ENCODE results near the gene TOX2. TPM values are rescaled to one million over a fixed set of nuclear protein-coding genes. Genes with fewer than 3 reads are reported as not detected.

Gene TOX2
- polyA plus RNA-seq, 3 donors: 0.39 to 0.56 (median 0.47) TPM

DNA sequence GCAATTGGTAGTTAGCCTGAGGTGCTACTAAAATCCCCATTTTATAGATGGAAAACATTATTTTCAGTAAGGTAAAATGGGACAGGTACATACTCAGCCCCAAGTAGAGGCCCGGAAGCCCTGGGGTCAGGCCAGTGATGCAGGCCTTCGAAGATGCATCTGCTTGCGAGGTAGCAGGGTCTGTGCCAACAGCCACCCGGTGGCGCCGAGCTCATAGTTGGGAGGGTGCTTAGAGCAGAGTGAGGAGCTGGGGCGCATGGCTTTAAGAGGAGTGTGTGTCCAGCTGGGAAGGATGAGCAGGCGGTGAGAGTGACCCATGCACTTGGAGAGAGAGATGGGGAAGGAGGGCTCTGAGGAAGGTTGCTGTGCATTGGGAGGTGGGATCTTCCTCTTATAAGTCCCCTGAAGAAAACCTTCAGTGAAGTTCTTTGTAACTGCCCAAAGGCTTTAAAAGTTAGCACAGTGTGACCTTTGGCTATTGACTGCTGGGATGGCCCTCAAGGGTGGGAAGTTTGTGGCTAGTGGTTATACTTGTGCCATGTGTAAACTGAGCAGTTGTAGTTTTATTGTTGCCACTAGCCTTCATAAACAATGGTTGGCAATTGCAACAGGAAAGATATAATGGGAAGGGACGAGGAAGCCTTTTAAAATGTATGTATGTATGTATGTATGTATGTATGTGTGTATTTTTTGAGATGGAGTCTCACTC is 71.1 kb downstream of the TOX2 start:
- Histone ChIP-seq H3K4me1 (ENCODE audit: control insufficient read depth in 1 of 2, insufficient read depth in 2 of 2, low read length in 2 of 2) (peaks cover 13 to 15% of the 10 kb centered on the region in 2 donors), H3K9ac (ENCODE audit: insufficient read depth, low read length, poor library complexity, severe bottlenecking) (no peak overlapping the region), H3K9me3 (replicated peaks in 1 of 2; ENCODE audit: control insufficient read depth in 1 of 2, insufficient read depth in 1 of 2, low read length in 2 of 2) (peaks cover 0 to 4% of the 10 kb centered on the region in 2 donors), H3K27me3 (ENCODE audit: control insufficient read depth in 2 of 2, insufficient read depth in 2 of 2, low read length in 2 of 2) (no peaks in the 10 kb centered on the region), H2AFZ (ENCODE audit: insufficient read depth, low read depth, low read length, poor library complexity, severe bottlenecking) (no peak overlapping the region), H3K4me2 (replicated peaks; ENCODE audit: extremely low read depth, low read length, poor library complexity, severe bottlenecking) (no peak overlapping the region), H4K20me1 (ENCODE audit: insufficient read depth, low read length) (no peaks in the 10 kb centered on the region), H3K27ac (ENCODE audit: low read depth in 1 of 2, low read length in 2 of 2) (no peak overlapping the region), H3K36me3 (replicated peaks in 1 of 2; ENCODE audit: control insufficient read depth in 1 of 2, insufficient read depth in 2 of 2, low read length in 2 of 2) (no peaks in the 10 kb centered on the region), H3K79me2 (ENCODE audit: insufficient read depth, low read length) (no peaks in the 10 kb centered on the region), H3K4me3 (replicated peaks in 1 of 3; ENCODE audit: low read depth in 2 of 3, low read length in 3 of 3) (no peak overlapping the region)
- Mint-ChIP-seq H3K27ac (no peak overlapping the region), H3K27me3 (ENCODE audit: low read depth in 3 of 3) (peaks cover 6 to 13% (median 12%) of the 10 kb centered on the region in 3 donors), H3K9me3 (peaks cover 0 to 8% (median 6%) of the 10 kb centered on the region in 7 donors), H3K4me1 (peaks cover 14% of the 10 kb centered on the region), H3K4me3 (no peak overlapping the region), H3K36me3 (no peaks in the 10 kb centered on the region)
- 89% methylated on average over 8 of the region's 9 CpGs for WGBS (ENCODE audit: insufficient coverage)
- no peak for DNase-seq
- intact Hi-C loops (cut with micrococcal nuclease): no loop called here
- TF ChIP-seq, protein P1, sequence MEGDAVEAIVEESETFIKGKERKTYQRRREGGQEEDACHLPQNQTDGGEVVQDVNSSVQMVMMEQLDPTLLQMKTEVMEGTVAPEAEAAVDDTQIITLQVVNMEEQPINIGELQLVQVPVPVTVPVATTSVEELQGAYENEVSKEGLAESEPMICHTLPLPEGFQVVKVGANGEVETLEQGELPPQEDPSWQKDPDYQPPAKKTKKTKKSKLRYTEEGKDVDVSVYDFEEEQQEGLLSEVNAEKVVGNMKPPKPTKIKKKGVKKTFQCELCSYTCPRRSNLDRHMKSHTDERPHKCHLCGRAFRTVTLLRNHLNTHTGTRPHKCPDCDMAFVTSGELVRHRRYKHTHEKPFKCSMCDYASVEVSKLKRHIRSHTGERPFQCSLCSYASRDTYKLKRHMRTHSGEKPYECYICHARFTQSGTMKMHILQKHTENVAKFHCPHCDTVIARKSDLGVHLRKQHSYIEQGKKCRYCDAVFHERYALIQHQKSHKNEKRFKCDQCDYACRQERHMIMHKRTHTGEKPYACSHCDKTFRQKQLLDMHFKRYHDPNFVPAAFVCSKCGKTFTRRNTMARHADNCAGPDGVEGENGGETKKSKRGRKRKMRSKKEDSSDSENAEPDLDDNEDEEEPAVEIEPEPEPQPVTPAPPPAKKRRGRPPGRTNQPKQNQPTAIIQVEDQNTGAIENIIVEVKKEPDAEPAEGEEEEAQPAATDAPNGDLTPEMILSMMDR (IDR thresholded peaks at IDR 0.05): no peak

DNA sequence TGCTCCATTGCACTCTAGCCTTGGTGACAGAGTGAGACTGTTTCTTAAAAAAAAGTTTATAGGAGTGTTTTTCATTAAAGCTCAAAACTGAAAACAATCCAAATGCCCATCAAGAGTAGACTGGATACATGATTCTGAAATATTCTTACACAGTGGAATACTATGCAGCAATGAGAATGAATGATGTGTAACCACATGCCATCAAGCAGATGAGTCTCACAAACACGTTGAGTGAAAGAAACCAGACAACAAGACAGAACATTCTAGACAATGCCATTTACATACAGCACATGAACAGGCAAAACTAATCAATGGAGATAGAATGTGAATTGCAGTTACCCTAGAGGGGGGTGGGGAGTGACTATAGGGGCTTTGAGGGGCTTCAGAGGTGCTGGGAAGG is 72.4 kb downstream of the TOX2 start:
- Mint-ChIP-seq H3K4me1 (peaks cover 3% of the 10 kb centered on the region), H3K9me3 (peaks cover 0 to 8% (median 6%) of the 10 kb centered on the region in 7 donors), H3K36me3 (no peaks in the 10 kb centered on the region), H3K4me3 (no peak overlapping the region), H3K27ac (no peak overlapping the region), H3K27me3 (ENCODE audit: low read depth in 3 of 3) (peaks cover 8 to 13% (median 12%) of the 10 kb centered on the region in 3 donors)
- no peaks in the 10 kb centered on the region for H3K27me3 ChIP-seq (ENCODE audit: control insufficient read depth in 2 of 2, insufficient read depth in 2 of 2, low read length in 2 of 2)
- no peaks in the 10 kb centered on the region for H3K36me3 ChIP-seq (replicated peaks in 1 of 2; ENCODE audit: control insufficient read depth in 1 of 2, insufficient read depth in 2 of 2, low read length in 2 of 2)
- H3K4me2 ChIP-seq (replicated peaks; ENCODE audit: extremely low read depth, low read length, poor library complexity, severe bottlenecking): no peak overlapping the region
- no peak overlapping the region for H2AFZ ChIP-seq (ENCODE audit: insufficient read depth, low read depth, low read length, poor library complexity, severe bottlenecking)
- intact Hi-C loops (cut with micrococcal nuclease): no loop called here
- no peaks in the 10 kb centered on the region for H4K20me1 ChIP-seq (ENCODE audit: insufficient read depth, low read length)
- TF ChIP-seq, protein P1 (IDR thresholded peaks at IDR 0.05): no peak
- WGBS (ENCODE audit: insufficient coverage): no CpG with 5 or more reads among the region's 1 CpG
- no peak for DNase-seq
- peaks cover 2% of the 10 kb centered on the region in 2 donors for H3K4me1 ChIP-seq (ENCODE audit: control insufficient read depth in 1 of 2, insufficient read depth in 2 of 2, low read length in 2 of 2)
- no peak overlapping the region for H3K9ac ChIP-seq (ENCODE audit: insufficient read depth, low read length, poor library complexity, severe bottlenecking)
- H3K79me2 ChIP-seq (ENCODE audit: insufficient read depth, low read length): no peaks in the 10 kb centered on the region
- H3K9me3 ChIP-seq (replicated peaks in 1 of 2; ENCODE audit: control insufficient read depth in 1 of 2, insufficient read depth in 1 of 2, low read length in 2 of 2): peaks cover 0 to 4% of the 10 kb centered on the region in 2 donors
- H3K27ac ChIP-seq (ENCODE audit: low read depth in 1 of 2, low read length in 2 of 2): no peak overlapping the region
- no peak overlapping the region for H3K4me3 ChIP-seq (replicated peaks in 1 of 3; ENCODE audit: low read depth in 2 of 3, low read length in 3 of 3)
